PC-3 (cell line): ENCODE data around the gene PDZRN4.

Experiments used
- EZH2 ChIP-seq: fragments of 300-600 bp; sonication (generic); IDR thresholded peaks from one replicate; pipeline ENCODE4 v1.6.1; 2017; ENCODE audit warnings: antibody characterized with exemption, mild to moderate bottlenecking, low read length; ENCODE audit not compliant: unreplicated experiment
- TF ChIP-seq, protein P1 (sequence below): fragments of 300-600 bp; sonication (generic); conservative IDR thresholded peaks from 2 replicates; pipeline ENCODE4 v1.5.1; 2017; ENCODE audit warnings: antibody characterized with exemption, low read depth, mild to moderate bottlenecking, low read length

DNA sequence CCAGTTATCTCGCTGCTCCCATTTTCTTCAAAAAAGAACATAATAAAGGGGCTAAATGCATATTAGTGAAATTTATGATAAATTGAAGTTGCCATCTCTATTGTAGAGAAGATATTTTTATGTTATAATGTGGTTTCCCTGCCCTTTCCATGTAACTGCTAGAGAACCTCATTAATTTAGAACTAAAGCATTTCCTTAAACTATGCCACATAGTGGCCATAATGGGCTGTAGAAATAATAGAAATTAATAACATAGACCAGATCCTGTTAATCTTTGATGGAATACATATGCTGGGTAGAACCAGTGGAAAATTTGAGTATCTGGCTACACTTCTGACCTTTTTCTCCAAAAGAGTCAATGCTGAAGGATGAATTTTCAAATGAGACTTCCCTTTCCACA, 376.7 kb downstream of the PDZRN4 start:
- TF ChIP-seq, protein P1, sequence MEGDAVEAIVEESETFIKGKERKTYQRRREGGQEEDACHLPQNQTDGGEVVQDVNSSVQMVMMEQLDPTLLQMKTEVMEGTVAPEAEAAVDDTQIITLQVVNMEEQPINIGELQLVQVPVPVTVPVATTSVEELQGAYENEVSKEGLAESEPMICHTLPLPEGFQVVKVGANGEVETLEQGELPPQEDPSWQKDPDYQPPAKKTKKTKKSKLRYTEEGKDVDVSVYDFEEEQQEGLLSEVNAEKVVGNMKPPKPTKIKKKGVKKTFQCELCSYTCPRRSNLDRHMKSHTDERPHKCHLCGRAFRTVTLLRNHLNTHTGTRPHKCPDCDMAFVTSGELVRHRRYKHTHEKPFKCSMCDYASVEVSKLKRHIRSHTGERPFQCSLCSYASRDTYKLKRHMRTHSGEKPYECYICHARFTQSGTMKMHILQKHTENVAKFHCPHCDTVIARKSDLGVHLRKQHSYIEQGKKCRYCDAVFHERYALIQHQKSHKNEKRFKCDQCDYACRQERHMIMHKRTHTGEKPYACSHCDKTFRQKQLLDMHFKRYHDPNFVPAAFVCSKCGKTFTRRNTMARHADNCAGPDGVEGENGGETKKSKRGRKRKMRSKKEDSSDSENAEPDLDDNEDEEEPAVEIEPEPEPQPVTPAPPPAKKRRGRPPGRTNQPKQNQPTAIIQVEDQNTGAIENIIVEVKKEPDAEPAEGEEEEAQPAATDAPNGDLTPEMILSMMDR, result peak; percentile 47
- TF ChIP-seq EZH2, result no peak
